Measurements from ENCODE around the gene GNAZ.

Gene GNAZ

GRCh38 chr22:23109441-23109978, 39.2 kb downstream of the GNAZ start:
- no peak for DNase-seq

- no peak for DNase-seq
These were observed 40.0 kb downstream of the GNAZ start for GRCh38 chr22:23110190-23110921.

GRCh38 chr22:23110922-23111527, 40.7 kb downstream of the GNAZ start:
- DNase-seq: no peak

- no peak for DNase-seq
These were observed 42.2 kb downstream of the GNAZ start for GRCh38 chr22:23112472-23113012.

- DNase-seq: no peak
These were observed 42.9 kb downstream of the GNAZ start for GRCh38 chr22:23113067-23113846.

- DNase-seq: no peak
These were observed 43.8 kb downstream of the GNAZ start for GRCh38 chr22:23113847-23114720.

- DNase-seq: no peak
These were observed 44.4 kb downstream of the GNAZ start for GRCh38 chr22:23114721-23115020.

GRCh38 chr22:23115369-23115768, 45.0 kb downstream of the GNAZ start:
- DNase-seq: no peak

- no peak for DNase-seq
These were observed 45.6 kb downstream of the GNAZ start for GRCh38 chr22:23115825-23116494.

- DNase-seq: no peak
These were observed 46.4 kb downstream of the GNAZ start for GRCh38 chr22:23116506-23117263.

GRCh38 chr22:23117275-23117674, 47.0 kb downstream of the GNAZ start:
- DNase-seq: no peak

GRCh38 chr22:23117891-23118646, 47.8 kb downstream of the GNAZ start:
- DNase-seq: no peak

GRCh38 chr22:23118647-23119493, 48.6 kb downstream of the GNAZ start:
- DNase-seq: no peak

- peak; percentile 63 for DNase-seq
These were observed 49.4 kb downstream of the GNAZ start for GRCh38 chr22:23119494-23120414.

- no peak for DNase-seq
These were observed 50.1 kb downstream of the GNAZ start for GRCh38 chr22:23120415-23120899.

GRCh38 chr22:23121000-23121421, 50.7 kb downstream of the GNAZ start:
- no peak for DNase-seq

- DNase-seq: no peak
These were observed 51.1 kb downstream of the GNAZ start for GRCh38 chr22:23121424-23121823.

All from activated naive CD4-positive, alpha-beta T cell treated with Interleukin-2 at 50 U/mL for 16 hours (primary cell).